Ovary (tissue), 3 donors: ENCODE results near the gene ARHGEF25.

Experiments used
- CTCF ChIP-seq, 3 donors: fragments of 450-650 bp in 2 of 3; fragments of 200-600 bp in 1 of 3; IDR thresholded peaks; one replicate each; pipeline versions ENCODE4 v1.5.1 to v1.8.0; 2016 to 2022; ENCODE audit warnings: antibody characterized with exemption in 3 of 3, mild to moderate bottlenecking in 1 of 3
- EP300 ChIP-seq: sonication (generic); formaldehyde crosslinking; IDR thresholded peaks from one replicate; pipeline ENCODE4 v1.6.1; 2017; ENCODE audit warnings: antibody characterized with exemption
- donor health status: DM: no; HTN: no; CAD: no.

- TF ChIP-seq EP300 (no peak), CTCF (IDR thresholded peaks at IDR 0.05) (no peak)
Measured at GRCh38 chr12:57586128-57586527, 25.1 kb upstream of the ARHGEF25 start.
